Measurements from ENCODE around the gene PARD3B.

The PARD3B gene, protein sequence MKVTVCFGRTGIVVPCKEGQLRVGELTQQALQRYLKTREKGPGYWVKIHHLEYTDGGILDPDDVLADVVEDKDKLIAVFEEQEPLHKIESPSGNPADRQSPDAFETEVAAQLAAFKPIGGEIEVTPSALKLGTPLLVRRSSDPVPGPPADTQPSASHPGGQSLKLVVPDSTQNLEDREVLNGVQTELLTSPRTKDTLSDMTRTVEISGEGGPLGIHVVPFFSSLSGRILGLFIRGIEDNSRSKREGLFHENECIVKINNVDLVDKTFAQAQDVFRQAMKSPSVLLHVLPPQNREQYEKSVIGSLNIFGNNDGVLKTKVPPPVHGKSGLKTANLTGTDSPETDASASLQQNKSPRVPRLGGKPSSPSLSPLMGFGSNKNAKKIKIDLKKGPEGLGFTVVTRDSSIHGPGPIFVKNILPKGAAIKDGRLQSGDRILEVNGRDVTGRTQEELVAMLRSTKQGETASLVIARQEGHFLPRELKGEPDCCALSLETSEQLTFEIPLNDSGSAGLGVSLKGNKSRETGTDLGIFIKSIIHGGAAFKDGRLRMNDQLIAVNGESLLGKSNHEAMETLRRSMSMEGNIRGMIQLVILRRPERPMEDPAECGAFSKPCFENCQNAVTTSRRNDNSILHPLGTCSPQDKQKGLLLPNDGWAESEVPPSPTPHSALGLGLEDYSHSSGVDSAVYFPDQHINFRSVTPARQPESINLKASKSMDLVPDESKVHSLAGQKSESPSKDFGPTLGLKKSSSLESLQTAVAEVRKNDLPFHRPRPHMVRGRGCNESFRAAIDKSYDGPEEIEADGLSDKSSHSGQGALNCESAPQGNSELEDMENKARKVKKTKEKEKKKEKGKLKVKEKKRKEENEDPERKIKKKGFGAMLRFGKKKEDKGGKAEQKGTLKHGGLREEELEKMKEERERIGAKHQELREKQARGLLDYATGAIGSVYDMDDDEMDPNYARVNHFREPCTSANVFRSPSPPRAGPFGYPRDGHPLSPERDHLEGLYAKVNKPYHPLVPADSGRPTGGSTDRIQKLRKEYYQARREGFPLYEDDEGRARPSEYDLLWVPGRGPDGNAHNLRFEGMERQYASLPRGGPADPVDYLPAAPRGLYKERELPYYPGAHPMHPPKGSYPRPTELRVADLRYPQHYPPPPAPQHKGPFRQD (N-terminal part only)

DNA sequence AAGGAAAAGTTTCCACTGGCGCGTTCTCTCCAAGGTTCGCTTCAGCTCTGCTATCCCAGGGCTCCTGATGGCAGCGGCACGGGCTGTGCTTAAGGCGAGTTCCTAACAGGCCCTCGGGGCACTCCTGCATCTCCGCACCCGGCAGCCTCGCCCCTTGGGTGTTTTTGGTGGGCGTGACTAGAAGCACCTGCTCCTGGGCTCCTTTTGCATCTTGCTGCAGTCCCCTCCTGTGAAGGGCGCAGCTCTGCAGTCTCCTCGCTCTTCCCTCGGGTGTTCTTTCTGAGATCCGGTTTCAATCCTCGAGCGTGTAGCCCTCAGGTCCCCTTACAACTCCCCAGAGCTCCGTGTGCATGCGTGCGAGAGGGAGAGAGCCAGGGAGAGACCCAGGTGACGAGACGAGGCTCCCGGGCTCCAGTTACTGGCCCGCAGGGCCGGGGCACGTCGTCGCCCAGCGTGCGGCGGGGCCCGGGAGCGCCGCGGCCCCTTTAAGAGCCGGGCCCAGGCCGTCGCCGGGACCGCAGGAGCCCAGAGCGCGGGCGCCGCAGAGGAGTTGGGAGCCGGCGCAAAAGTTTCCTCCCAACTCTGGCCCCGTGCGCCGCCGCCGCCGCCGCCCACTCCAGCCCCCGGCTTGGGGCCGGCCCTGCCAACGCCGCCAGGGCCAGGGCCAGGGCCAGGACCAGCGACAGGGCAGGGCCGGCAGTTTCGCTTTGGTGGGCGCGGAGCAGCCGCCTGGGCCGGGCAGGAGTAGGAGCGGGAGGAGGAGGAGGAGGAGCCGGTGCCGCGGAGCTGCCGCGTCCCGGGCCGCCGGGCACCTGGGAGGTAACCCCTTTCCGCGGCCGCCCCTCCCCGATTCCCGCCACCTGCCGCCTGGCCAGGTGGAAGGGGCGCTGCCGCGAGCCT lies at the start of gene PARD3B:
PARD3B (plus strand) TSS at position 515 of the 900 bp plus-strand sequence. CDS start 525 bp downstream, outside the sequence.
- peak; percentile 64 for DNase-seq

DNA sequence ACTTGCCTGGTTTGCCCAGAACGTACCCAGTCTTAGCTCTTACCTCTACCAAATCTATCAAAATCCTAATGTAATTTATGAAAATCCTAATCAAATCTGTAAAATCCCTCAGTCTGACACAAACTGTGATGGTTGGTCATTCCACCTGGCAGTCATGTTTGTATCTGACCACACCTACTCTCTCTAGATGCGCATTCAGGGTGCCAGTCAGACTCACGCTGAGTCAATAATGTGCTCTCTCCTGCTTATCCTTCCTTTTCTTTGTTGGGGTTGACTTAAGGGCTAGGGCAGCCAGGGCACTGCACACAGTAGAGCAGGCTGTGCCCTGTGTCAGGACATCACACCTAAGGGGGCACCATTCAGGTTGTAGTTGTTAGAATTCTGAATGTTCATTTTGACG lies 48.5 kb upstream of the PARD3B start:
- no peak for DNase-seq

DNA sequence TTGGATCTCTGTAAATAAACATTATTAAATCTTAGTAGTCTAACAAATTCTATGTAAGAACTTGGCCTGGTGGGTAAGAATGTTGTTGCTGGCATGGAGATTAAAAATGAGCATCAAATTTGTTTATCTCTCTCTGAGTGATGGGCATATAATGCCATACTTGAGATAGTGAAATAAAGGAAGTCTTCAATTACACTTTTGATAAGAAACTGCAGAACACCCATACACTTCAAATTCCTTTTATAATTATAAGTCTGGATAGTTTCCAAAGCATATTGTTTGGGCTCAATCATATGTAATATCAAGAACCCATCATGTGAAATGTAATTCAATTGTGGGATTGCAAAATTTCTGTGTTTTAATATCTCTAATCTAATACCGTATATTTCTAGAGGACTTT lies 47.4 kb upstream of the PARD3B start:
- DNase-seq, result no peak

DNA sequence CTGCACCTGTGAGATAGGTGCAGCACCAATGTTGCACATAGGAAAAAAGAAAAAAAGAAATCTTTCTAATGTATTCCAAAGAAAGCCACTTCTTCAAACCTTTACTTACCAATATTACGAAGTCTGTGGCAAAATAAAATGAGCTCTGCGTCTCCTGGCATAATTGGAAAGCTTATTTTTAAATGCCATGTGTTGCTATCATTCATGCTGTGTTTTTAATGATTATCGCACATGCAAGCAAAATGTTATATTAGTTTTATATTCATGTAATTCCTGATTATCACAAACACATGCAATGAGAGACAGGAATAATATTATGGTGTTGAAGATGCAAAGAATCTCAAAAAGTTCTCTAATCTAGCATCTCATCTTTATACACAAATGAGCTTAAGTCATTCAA lies 47.0 kb upstream of the PARD3B start:
- DNase-seq, result no peak

DNA sequence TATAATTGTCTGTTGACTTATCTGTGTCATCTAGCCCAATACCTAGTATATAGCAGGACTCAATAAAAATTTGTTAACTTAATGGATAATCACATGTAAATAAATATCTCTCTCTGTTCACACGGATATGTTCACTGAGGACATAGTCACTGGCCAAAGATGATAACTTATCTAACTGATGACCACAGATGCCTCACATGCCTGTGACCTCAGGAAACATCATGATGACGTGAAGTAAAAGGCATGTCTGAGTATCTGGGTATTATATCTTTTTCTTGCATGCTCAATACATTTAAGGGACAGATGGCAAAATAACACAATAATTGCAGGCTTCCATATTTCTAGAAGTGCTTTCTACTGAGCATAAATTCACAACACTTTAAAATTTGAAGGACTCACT lies 41.4 kb upstream of the PARD3B start:
- DNase-seq, result no peak

DNA sequence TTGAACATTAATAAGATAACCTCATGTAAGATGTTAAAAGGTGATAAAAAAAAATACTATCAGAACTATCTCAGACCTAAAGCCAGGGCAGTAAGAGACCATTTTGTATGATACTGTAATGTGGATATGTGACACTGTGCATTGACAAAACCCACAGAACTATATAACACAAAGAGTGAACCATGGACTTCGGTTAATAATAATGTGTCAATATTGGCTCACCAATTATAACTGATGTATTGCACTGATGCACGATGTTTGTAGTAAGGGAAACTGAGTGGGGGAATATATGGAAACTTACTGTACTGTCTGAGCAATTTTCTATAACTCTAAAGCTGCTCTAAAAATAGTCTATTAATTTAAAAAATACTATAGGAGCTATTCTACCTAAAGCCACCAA lies 40.7 kb upstream of the PARD3B start:
- no peak for DNase-seq

DNA sequence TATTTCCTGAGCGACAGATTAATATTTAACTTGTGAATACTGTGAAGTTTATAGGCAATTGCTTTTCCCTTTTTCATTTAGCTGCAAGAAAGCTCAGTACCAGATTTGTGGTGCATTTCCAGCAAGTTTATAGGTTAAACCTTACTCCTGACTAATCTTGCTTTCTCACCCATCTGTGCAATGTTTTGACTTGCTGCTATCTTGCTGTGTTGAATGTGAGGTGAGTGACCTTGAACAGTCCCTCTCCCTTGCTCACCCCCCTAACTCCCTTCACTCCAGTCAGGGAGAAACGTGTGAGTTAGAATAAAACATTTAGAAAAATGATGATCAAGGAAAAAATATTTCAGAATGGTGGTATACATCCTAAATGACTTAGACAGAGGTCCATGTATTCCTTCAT lies 39.8 kb upstream of the PARD3B start:
- no peak for DNase-seq

DNA sequence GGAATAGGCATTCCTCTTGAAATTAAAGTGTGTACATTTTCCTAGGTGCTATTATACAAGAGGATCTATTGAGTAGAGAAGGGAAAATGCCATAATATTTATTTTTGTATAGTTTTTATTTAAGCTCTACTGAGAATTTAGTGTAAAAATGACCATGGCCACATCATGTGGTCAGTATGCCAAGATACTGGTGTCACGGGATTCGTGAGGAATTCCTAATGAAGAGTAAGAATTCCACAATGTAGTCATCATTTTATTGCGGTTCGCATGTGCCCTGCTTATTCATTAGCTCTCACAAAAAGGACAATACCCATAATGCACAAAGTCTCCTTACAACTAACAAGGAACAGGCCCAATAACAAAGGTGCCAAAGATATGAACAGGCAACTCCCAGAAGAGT lies 39.3 kb upstream of the PARD3B start:
- DNase-seq, result no peak

DNA sequence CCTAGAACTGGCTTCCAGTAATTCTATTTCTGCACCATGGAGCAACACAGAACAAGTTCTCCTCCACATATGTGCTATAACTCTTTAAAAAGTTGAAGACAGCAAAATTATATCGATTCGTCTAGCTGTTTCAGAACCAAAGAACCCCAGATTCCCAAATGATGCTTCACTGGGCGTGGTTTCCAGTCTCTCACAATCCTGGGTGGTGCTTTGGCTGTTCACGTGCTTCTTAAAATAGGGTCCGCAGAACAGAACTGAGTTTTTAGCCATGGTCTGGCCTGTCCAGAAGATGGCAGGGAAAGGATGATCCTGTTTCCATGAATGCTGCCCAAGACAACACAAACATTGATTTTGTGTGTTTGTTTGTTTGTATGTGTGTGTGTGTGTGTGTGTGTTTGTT lies 37.6 kb upstream of the PARD3B start:
- no peak for DNase-seq

DNA sequence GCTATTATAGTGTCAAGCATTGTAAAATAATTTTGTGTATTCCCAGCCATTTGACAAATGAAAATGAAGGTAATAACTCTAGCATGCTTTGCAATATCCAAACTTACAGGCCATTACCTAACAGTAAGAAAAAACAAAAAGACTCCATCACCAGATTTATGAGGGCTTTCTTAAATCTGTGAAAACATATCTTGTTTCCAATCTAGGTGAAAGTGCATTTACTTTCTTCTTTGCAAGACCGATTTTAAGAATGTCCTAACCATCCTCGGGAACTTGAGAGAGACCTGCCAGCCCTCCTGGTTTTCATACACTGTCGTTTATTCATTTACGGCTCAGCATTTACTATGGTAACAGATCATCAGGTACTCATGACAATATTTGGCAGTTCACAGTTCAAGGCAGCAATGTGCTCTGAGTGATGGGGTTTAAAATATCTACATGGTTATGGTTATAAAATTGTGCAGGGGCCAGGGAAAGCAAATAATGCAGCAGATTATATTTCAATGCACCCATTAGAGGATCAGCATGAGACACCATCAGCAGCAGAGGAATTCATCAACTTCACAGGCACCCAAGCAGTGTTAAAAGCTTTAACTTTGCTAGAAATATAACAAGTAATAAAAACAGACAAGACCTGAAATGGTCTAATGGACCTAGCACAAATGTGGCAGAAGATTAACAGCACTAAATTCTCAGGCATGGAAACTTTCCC lies 34.4 kb upstream of the PARD3B start:
- DNase-seq, result no peak

DNA sequence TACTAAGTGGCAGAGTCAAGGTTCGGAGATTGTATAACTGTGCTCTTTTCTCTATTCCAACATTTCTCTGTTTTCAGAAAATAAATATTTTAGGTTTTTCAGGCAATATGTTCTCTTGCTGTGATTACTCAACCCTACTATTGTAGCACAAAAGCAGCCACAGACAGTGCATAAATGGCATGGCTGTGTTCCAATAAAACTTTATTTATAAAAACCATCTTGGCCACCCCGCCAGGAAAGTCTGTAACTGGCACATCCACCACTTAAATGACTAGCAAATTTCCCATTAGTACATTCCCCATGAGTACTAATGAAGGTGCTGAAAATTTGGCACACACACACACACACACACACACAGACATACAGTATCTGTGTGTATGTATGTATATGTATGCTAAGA lies 30.8 kb upstream of the PARD3B start:
- no peak for DNase-seq

DNA sequence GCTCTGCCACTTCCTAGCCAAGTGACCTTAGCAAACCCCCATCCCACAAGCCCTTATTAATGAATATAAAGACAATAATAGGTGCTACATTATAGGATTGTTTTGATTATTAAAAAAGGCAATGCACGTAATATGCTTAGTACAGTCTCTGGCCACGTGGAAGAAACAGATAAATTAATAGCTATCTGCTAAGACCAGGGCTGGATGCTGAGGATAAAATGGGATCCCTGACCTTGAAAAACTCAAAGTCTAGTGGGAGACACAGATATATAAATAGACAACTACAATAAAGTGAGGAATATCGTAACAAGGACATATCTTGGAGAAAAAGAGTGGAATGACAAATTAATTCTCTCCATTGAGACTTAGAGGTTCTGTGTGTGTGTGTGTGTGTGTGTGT lies 29.9 kb upstream of the PARD3B start:
- DNase-seq, result no peak

DNA sequence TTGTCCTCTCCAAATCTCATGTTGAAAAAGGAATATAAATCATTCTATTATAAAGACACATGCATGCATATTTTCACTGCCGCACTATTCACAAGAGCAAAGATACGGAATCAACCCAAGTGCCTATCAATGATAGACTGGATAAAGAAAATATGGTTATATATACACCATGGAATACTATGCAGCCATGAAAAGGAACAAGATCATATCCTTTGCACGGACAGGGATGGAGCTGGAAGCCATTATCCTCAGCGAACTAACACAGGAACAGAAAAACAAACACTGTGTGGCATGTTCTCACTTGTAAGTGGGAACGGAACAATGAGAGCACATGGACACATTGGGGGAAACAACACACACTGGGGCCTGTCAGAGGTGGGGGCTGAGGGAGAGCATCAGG lies 28.1 kb upstream of the PARD3B start:
- no peak for DNase-seq

DNA sequence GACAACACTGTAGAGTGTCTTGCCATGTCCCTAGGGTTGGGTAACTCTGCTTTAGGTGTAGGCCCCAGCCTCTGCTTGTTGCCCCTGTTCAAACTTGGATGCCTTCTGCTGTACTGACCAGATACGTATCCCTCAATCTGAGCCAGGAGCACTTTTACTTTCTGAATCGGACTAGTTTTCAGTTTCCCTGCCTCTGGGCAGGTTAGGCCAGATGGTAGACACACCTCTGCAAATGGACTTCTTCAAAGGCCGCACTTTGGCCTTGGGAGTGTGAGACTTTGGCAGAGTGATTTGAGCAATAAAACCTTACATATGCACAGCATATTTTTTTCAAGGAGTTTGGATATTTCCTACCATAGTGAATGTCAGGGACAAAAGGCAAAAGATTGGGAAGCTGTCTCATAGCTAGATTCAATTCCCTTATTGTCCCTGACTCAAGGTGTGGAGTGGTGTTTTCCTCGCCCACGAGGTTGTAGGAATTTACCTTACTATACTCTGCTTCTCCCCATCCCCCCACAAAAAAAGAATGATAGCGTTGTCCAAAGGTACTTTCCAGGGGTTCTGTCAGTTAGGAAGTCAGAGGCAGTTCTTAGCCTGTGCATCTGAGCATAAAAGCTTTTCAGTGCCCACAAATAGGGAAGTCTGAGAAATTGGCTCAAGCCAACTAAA lies 15.3 kb upstream of the PARD3B start:
- DNase-seq, result no peak

DNA sequence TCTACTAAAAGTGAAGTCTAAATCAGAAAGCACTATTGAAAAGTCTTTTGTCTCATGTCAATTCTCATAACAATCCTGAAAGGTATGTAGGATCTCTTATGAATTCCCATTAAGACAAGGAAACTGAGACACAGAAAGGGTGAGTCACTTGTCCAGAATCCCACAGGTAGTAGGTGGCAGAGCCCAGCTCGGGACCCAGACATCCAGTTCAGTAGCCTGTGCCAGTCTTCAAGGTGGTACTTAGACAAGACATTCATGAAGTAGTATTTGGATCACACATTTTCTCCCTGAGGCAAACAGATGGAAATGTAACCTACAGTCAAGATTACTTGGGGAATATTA lies 14.8 kb upstream of the PARD3B start:
- DNase-seq, result no peak

DNA sequence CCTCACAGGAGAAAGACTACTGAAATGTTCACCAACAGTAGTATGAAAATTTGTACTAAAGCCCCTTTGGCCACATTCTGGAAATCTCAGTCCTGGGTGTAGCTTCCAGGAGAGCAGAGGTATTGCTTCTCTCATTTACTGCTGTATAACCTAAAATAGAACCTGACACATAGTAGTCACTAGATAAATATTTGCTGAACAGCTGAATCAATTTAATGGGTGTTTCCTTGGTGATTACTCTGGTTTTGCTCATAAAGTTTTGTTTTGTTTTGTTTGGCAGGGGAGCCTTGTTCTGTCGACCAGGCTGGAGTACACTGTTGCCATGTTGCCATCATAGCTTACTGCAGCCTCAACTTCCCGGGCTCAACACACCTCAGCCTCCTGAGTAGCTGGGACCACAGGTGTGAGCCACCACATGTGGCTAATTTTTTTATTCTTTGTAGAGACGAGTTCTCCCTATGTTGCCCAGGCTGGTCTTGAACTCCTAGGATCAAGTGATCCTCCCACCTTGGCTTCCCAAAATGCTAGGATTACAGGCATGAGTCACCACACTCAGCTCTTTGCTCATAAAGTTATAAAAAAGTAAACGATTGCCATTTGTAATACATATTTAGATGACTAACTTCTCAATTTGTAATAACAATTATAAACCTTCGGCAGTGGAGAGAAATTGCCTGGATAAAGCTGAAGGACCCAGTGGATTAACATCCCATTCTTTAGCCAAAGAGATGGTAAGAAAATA lies 11.5 kb upstream of the PARD3B start:
- DNase-seq, result no peak

DNA sequence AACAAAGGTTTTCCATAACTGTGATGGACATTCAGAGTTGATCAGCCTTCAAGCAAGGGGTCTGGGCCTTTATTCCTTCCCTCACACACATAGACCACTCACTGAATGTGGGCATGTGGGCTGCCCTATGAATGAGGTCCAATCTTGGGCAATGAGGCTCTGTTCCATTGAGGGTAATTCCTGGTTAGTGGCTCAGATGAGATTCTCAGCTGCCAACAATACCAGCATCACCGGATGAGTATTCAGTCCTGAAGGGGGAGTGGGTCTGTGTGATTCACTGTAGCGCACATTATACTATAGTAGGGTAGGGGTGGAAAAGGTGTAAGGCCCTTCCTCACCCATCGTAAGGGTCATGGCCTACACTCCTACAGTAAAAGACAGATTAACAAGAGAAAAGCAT lies 9.9 kb upstream of the PARD3B start:
- no peak for DNase-seq

DNA sequence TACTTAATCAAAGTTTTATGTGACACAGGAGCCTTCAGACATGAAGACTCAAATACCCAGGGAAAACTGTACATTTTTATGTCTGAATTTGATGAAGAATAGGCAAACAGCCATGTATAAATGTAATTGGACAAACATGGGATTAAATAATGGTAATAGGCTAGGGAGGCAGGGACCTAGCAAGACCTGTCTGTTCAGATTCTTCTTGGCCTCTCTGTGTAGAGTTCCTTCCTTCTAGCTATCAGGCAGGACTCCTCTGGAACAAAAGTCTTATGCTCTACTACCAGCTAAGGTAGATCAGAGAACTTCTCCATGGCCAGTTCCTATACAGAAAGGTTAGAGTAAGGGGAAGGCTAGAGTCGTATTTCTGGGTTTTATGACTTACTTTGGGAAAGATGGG lies 9.5 kb upstream of the PARD3B start:
- no peak for DNase-seq

DNA sequence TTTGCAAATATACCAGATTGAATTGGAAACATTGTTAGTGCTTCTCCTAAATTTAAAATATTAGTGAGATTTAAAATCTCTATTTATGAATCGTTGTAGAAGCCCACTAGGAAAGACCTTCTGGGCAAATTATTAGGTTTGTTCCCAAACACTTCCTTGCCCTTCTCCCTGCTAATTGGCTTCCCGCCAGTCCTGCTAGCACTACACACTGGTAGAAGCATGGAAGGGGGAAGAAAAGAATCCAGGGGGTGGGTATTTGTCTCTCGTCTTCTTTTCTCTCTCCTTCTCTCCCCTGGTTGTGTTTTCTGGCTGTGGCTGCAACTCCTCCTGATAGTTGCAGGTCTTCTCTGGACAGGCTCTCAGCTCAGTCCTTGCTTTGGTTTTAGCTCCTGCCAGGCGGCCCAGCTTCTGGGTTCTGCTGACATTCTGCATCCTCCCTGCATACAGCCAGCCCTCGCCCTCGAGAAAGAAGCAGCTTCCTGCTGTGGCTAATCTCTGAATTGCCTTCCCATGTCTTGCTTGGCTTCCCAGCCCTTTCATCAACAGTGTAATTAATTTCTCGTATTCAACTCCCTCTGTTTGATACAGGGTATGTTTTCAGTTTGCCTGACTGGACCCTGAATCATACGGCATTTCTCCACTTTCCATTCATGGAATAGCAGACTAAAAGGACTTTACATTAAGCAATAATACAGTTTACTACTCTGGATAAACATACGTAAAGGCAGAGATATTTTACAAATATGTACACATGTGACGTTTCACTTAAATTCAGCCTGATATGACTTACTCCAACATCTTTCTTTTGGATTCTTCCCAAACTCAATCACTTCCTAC lies 6.9 kb upstream of the PARD3B start:
- DNase-seq, result no peak

DNA sequence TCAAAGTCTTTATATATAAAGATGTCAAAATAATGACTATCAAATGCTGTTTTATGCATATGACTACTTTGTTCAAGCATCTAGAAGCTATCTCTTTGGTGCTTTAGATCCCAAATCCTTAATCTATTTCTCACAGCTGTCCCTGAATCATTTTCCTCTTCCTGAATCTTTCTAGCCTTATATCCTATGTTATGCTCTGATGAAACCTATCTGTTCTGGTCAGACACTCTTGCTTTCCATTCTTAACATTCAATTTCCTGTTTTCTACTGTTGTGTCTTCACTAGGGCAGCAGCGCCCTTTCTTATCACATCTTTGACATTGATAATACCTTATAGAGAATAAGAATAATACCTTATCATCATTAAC lies 6.3 kb upstream of the PARD3B start:
- no peak for DNase-seq

Data from activated effector memory CD4-positive, alpha-beta T cell treated with anti-CD3 and anti-CD28 coated beads, Interleukin-2, amount 50 U/mL, for 16 hours (primary cell).